Aorta (tissue), 5 donors: ENCODE measurements around the gene ANGPT4. TPM values are rescaled to one million over a fixed set of nuclear protein-coding genes. Genes with fewer than 3 reads are reported as not detected.

Experiments used
- ATAC-seq: fragments of 200-7000 bp; cut with Tn5 transposase; one replicate; pipeline ENCODE4 v1.9.1; 2022; ENCODE audit warnings: moderate library complexity; ENCODE audit not compliant: low FRiP score
- DNase-seq, 2 donors: peaks; one replicate each; pipeline ENCODE4 v3.0.0-alpha.2; 2020
- H3K27ac ChIP-seq, 2 donors: one replicate each; pipeline ENCODE4 v1.5.1; 2013; ENCODE audit warnings: low read length in 2 of 2, mild to moderate bottlenecking in 2 of 2, moderate library complexity in 2 of 2, control low read depth in 1 of 2, inconsistent platforms in 1 of 2, low read depth in 1 of 2
- H3K27me3 ChIP-seq, 2 donors: one replicate each; pipeline ENCODE4 v1.6.1; 2013; ENCODE audit warnings: control low read depth in 1 of 2, low read length in 1 of 2, mild to moderate bottlenecking in 1 of 2, moderate library complexity in 1 of 2; ENCODE audit not compliant: insufficient read depth in 2 of 2, control insufficient read depth in 1 of 2
- H3K36me3 ChIP-seq, 2 donors: one replicate each; pipeline ENCODE4 v1.6.1; 2013; ENCODE audit warnings: control low read depth in 1 of 2, low read length in 1 of 2, mild to moderate bottlenecking in 1 of 2; ENCODE audit not compliant: insufficient read depth in 2 of 2, control insufficient read depth in 1 of 2
- H3K4me1 ChIP-seq, 2 donors: one replicate each; pipeline ENCODE4 v1.6.1; 2013; ENCODE audit warnings: low read length in 2 of 2, control low read depth in 1 of 2, mild to moderate bottlenecking in 1 of 2, moderate library complexity in 1 of 2; ENCODE audit not compliant: insufficient read depth in 2 of 2, control insufficient read depth in 1 of 2
- H3K4me3 ChIP-seq, 2 donors: one replicate each; pipeline ENCODE4 v1.5.1; 2013; ENCODE audit warnings: low read length in 2 of 2, control low read depth in 1 of 2, mild to moderate bottlenecking in 1 of 2
- H3K9me3 ChIP-seq: one replicate; pipeline ENCODE4 v1.6.1; 2013; ENCODE audit warnings: mild to moderate bottlenecking, low read length; ENCODE audit not compliant: control insufficient read depth
- WGBS, 2 donors: extraction: QIAGEN DNeasy Blood & Tissue Kit; methylation state at CpG; one replicate each; pipeline ENCODE4 v1.1.7; 2013; 5-methylcytosine and 5-hydroxymethylcytosine counted together
- intact Hi-C, 2 donors: fragments of 100-400 bp; cut with DNase I; formaldehyde crosslinking; loops; one replicate each; pipeline versions ENCODE4 v1.14.2 to v1.15.0; 2022
- polyA plus RNA-seq, 2 donors: library from polyadenylated mRNA; stranded (reverse); fragments of 200-250 nt; gene quantifications; one replicate each; pipeline ENCODE4 v1.2.3, GENCODE V29; 2013
- total RNA-seq, 2 donors: library from RNA; stranded (reverse); fragmentation: NEBNext Ultra II Directional; extraction: Animal tissue kit (Norgen Biotek cat#: 25700); gene quantifications; one replicate each; pipeline ENCODE4 v1.2.1, GENCODE V29; 2021
- donor health status: healthy with polysubstance abuse.
- donor health status: Bipolar disorder and iron deficiency.
- donor health status: DM: no; HTN: no; CAD: no.
- donor health status: DM: no; HTN: no; CAD: no.
- donor health status: DM: yes; HTN: yes; CAD: no.

Gene ANGPT4
- total and polyA plus RNA-seq, 4 donors = 0.19 to 0.72 (median 0.33) TPM; not detected in 1

DNA sequence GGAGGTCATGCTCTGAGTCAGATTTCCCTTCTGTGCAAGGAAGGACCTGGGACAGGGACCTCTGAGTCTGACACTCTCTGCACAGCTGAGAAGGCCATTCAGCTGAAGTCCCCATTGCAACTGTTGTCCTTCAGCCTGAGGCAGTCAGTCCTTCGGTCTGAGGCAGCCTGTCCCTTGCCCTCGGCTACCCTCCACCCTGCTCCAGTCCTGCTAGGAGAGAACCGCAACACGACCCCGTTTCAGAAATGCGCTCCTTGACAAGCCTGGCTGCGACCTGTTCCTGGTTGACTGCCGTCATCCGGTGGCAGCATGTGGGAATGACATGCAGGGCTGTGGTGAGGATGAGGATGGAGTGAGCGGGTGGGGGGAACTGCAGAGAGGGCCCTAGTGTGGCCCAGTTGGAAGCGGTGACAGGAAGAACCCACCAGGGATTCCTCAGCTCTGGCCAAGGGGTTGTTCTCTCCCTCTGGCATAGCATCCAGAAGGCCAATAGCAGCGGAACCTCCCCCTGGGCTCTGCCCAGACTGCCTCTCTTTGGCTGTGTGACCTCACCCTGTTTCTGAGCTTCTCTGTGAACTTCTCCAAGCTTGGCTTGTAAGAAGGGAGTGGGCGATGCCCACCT lies 40.3 kb upstream of the ANGPT4 start:
- Histone ChIP-seq H3K4me1 (no peaks in the 10 kb centered on the region), H3K4me3 (no peak overlapping the region), H3K27ac (no peak overlapping the region), H3K9me3 (no peaks in the 10 kb centered on the region), H3K36me3 (no peaks in the 10 kb centered on the region), H3K27me3 (no peaks in the 10 kb centered on the region)
- DNase-seq (peak; percentile 65 to 84), ATAC-seq (peak; percentile 76)
- intact Hi-C loops = loop anchor here (1.0 to 5.0 kb wide), 2 partner anchors 139 to 140 kb away; no protein-coding TSS in a partner anchor
- 7 to 11% methylated on average over 12 to 13 of the region's 13 CpGs for WGBS, 2 donors

DNA sequence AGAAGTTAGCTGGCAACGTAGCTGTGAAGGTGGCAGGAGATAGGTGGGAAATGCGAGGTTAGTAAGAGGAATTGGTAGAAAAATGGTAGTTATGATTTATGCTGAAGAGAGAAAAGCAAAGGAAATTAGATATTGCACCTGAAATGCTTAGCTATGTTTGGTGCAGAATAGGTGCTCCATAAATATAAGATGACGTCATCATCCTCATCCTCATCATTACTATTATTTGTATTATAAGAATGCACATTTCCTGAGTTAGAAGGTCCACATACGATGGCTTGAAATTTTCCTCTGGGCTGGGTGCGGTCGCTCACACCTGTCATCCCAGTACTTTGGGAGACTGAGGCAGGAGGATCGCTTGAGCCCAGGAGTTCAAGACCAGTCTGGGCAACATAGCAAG lies 39.5 kb upstream of the ANGPT4 start:
- Histone ChIP-seq H3K27ac (no peak overlapping the region), H3K4me3 (no peak overlapping the region), H3K4me1 (no peaks in the 10 kb centered on the region), H3K9me3 (no peaks in the 10 kb centered on the region), H3K27me3 (no peaks in the 10 kb centered on the region), H3K36me3 (no peaks in the 10 kb centered on the region)
- WGBS, 2 donors = 83 to 85% methylated on average over 7 of the region's 7 CpGs
- ATAC-seq (no peak), DNase-seq (no peak)
- intact Hi-C loops = loop anchor here (1.0 to 5.0 kb wide), 2 partner anchors 138 to 139 kb away; no protein-coding TSS in a partner anchor

DNA sequence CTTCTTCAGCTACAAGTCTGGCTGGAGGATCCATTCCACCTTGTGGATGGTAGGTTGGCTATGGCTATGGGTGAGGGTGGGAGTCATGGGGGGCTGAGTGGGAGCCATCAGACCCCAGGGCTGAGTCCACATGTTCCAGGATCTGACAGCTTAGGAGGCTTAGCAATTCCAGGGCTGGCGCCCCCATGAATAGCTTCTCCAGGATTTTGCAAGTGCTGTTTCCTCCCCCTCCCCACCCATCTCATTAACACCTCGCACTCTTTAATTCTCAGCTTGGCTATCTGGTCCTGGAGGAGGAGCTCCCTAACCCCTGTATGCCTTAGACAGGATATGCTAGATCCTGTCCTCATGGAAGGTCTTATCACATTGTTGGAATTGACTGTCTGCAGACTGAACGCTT lies 39.0 kb upstream of the ANGPT4 start:
- Histone ChIP-seq H3K27me3 (no peaks in the 10 kb centered on the region), H3K4me3 (no peak overlapping the region), H3K36me3 (no peaks in the 10 kb centered on the region), H3K4me1 (no peaks in the 10 kb centered on the region), H3K27ac (no peak overlapping the region), H3K9me3 (no peaks in the 10 kb centered on the region)
- intact Hi-C loops = loop anchor here in 1 of 2 donors (5.0 kb wide), 1 partner anchor 138 kb away; no protein-coding TSS in a partner anchor
- ATAC-seq = no peak
- no peak for DNase-seq
- 54 to 62% methylated on average over 3 of the region's 3 CpGs for WGBS, 2 donors

DNA sequence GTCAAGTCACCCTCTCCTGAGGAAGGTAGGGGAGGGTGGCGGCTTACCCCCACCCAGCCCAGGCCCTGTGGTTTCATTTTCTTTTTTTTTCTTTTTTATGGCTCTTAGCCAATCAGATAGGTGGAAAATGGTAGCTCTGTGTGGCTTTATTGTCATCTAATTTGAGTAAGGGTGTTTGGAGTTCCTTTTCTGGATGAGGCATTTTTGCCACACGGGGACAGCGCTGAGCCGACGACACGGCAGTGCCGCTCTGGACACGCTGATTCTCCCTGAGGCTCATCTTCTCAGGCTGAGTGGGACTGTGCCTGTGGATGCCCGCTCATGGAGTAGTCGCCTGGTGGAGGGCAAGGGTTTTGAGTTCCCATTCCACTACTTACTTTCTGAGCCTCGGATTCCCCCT lies 37.6 kb upstream of the ANGPT4 start:
- no peaks in the 10 kb centered on the region for H3K27me3 ChIP-seq
- no peak for ATAC-seq
- no peaks in the 10 kb centered on the region for H3K9me3 ChIP-seq
- no peak for DNase-seq
- intact Hi-C loops = no loop called here
- 37 to 38% methylated on average over 11 of the region's 11 CpGs for WGBS, 2 donors
- H3K4me1 ChIP-seq = no peaks in the 10 kb centered on the region
- H3K27ac ChIP-seq = no peak overlapping the region
- H3K4me3 ChIP-seq = no peak overlapping the region
- H3K36me3 ChIP-seq = no peaks in the 10 kb centered on the region

DNA sequence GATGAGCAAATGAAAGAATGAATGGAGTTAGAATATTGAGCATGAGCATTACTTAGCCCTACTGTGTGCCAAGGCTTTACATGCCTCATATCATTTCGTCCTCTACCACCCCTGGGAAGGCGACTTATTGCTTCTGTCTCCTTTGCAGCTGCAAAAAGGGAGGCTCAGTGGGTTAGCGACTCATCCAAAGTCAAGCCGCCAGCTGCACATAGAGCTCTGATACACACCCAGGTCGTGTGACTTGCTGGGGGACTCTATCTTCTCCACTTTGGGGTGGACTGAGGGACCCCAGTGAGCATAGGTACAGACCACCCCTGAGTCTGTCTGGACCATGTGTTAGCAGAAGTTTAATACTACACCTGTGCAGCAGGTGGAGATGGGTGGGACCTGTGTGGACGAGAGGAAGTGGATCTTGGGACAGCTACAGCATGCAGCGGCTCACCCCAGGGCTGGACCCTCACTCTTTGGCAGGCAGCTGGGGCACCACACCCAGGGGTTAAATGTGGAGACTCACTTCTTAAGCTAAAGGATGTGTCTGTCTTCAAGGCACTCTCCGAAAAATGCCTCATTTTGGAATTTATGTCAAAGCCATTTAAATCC lies 36.2 kb upstream of the ANGPT4 start:
- no peak overlapping the region for H3K4me3 ChIP-seq
- 56 to 69% methylated on average over 8 of the region's 8 CpGs for WGBS, 2 donors
- no peak for ATAC-seq
- no peaks in the 10 kb centered on the region for H3K4me1 ChIP-seq
- no peaks in the 10 kb centered on the region for H3K9me3 ChIP-seq
- H3K27ac ChIP-seq = no peak overlapping the region
- no peaks in the 10 kb centered on the region for H3K36me3 ChIP-seq
- intact Hi-C loops = no loop called here
- no peak for DNase-seq
- no peaks in the 10 kb centered on the region for H3K27me3 ChIP-seq

DNA sequence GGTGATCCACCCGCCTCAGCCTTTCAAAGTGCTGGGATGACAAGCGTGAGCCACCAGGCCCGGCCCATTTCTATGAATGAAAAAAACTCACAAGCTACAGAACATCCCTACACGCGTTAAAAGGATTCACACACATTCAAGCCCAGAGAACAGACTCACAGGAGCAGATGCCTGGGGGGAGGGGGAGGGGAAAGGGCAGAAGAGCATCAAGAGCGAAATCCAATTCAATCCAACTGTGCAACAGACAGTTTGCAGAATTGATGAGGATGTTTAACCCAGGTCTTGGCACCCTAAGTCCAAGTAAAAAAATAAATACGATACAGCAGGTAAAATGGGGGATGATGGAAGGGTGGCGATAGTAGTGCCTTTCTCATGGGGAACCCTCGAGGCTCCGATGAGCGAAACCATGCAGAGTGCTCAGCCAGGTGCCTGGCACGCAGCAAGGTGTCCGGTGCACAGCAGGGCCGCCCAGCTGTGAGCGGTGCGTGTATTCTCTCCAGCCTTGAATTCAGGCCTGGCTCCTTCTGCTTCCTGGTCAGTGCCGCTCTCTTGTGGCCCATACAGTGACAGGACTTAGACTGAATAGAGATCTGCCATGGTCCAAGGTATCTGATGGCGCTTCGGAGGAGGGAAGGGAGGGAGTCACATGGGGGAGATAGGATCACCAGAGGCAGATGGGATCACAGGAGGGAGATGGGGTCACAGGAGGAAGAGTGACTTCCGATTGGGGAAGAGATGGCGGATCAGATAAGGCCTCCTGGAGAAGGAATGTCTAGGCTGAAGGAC lies 35.4 kb upstream of the ANGPT4 start:
- 72 to 77% methylated on average over 21 of the region's 21 CpGs for WGBS, 2 donors
- peak in 1 of 2 donors; percentile 43 for DNase-seq

DNA sequence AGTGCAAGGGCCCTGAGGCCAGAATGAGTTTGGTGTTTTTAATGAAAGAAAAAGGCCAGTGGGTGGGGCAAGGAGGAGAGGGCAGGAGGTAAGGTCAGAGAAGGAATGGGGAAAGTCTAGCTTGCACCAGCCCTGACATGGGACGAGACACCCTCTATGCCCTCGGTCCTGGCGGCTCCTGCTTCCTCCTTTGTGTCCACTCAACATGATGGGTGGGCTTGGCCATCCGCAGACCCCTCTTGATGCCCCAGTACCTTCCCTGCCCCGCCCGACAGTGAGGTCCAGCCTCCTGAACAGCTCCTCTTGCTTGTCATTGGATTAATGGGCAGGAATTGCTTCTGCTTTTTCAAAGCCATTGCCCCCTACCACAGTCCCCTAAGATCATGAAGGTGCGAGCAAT lies 33.6 kb upstream of the ANGPT4 start:
- intact Hi-C loops = no loop called here
- ATAC-seq (no peak), DNase-seq (no peak)
- no peak overlapping the region for H3K4me3 ChIP-seq
- no peaks in the 10 kb centered on the region for H3K9me3 ChIP-seq
- WGBS, 2 donors = 85 to 90% methylated on average over 5 to 7 of the region's 7 CpGs
- H3K36me3 ChIP-seq = no peaks in the 10 kb centered on the region
- no peaks in the 10 kb centered on the region for H3K4me1 ChIP-seq
- no peak overlapping the region for H3K27ac ChIP-seq
- no peaks in the 10 kb centered on the region for H3K27me3 ChIP-seq

More for the DNA sequence above, 35.4 kb upstream of the ANGPT4 start:
- no peaks in the 10 kb centered on the region for H3K27me3 ChIP-seq
- H3K4me3 ChIP-seq = no peak overlapping the region
- no peak for ATAC-seq
- no peaks in the 10 kb centered on the region for H3K9me3 ChIP-seq
- no peaks in the 10 kb centered on the region for H3K4me1 ChIP-seq
- H3K36me3 ChIP-seq = no peaks in the 10 kb centered on the region
- intact Hi-C loops = no loop called here
- H3K27ac ChIP-seq = no peak overlapping the region

DNA sequence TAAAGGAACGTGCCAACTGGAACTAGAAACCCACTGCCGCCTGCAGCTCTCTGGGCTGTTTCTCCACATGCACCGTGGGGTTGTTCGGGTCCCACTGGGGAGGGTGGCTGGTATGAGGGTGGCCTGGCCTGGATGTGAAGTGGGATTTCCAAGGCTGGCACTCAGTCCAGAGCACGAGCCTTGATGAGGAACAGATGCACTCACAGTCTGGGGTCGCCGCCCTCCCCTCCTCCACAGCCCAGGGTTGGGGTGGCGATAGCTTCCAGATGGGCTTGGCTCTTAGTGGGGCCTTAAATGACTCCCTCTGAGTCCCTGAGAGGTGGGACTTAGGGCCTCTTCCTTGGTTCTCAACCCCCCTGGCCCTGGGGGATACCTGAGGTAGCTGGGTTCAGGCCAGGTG lies 30.7 kb upstream of the ANGPT4 start:
- no peaks in the 10 kb centered on the region for H3K4me1 ChIP-seq
- H3K4me3 ChIP-seq = no peak overlapping the region
- no peak for DNase-seq
- intact Hi-C loops = no loop called here
- ATAC-seq = no peak
- no peaks in the 10 kb centered on the region for H3K27me3 ChIP-seq
- 28 to 46% methylated on average over 7 to 8 of the region's 8 CpGs for WGBS, 2 donors
- peaks cover 1% of the 10 kb centered on the region for H3K9me3 ChIP-seq
- H3K27ac ChIP-seq = no peak overlapping the region
- no peaks in the 10 kb centered on the region for H3K36me3 ChIP-seq
